NOMO-1 treated with DMSO at 0.1 percent for 48 hours (cell line): ENCODE measurements around the gene OR4C5.
"Not testable (repeated sequence)": the region's sequence is repeated elsewhere in the genome, so short reads cannot be mapped to it uniquely, and the experiment has no call there.

Source experiments
- DNase-seq: peaks from one replicate; lab custom pipeline; 2025; ENCODE audit not compliant: unreplicated experiment; lab: John Stamatoyannopoulos, UW

Gene OR4C5

GRCh38 chr11:48366365-48366764 lies at the start of gene OR4C5:
TSS of gene OR4C5 (minus strand) at chr11:48366465. CDS start at chr11:48366465, 0 bp downstream.
- no peak for DNase-seq

- no peak for DNase-seq
Measured at GRCh38 chr11:48384670-48385069, 18.4 kb upstream of the OR4C5 start.

- not testable (repeated sequence) for DNase-seq
Measured at GRCh38 chr11:48384151-48384550, 17.9 kb upstream of the OR4C5 start.

- DNase-seq: not testable (repeated sequence)
Measured at GRCh38 chr11:48361289-48361688, 5.0 kb downstream of the OR4C5 start.

GRCh38 chr11:48354677-48355076 lies 11.6 kb downstream of the OR4C5 start:
- DNase-seq: no peak

- DNase-seq: no peak
Measured at GRCh38 chr11:48354013-48354412, 12.3 kb downstream of the OR4C5 start.

GRCh38 chr11:48346286-48346685 lies 20.0 kb downstream of the OR4C5 start:
- DNase-seq: not testable (repeated sequence)

- DNase-seq: not testable (repeated sequence)
Measured at GRCh38 chr11:48342505-48342904, 23.8 kb downstream of the OR4C5 start.

GRCh38 chr11:48341466-48341865 lies 24.8 kb downstream of the OR4C5 start:
- DNase-seq: no peak

- DNase-seq: not testable (repeated sequence)
Measured at GRCh38 chr11:48324620-48325019, 41.6 kb downstream of the OR4C5 start, which contains the start of gene OR4C3. TSS of gene OR4C3 (plus strand) at chr11:48324920. CDS start at chr11:48325022, 102 bp downstream.

GRCh38 chr11:48319813-48320212 lies 46.5 kb downstream of the OR4C5 start:
- DNase-seq: not testable (repeated sequence)
